HG03457 (cell line): ENCODE data around the gene MEA1.

Experiments used
- ATAC-seq: cut with Tn5 transposase; IDR thresholded peaks from one replicate; pipeline ENCODE4 v1.9.1; 2021; ENCODE audit warnings: moderate number of reproducible peaks; ENCODE audit not compliant: unreplicated experiment

MEA1 gene

GRCh38 chr6:42978487-42978838 is 35.3 kb downstream of the MEA1 start:
- no peak for ATAC-seq

GRCh38 chr6:42974919-42975505 is 38.7 kb downstream of the MEA1 start:
- no peak for ATAC-seq

- ATAC-seq = no peak
These were observed 39.8 kb downstream of the MEA1 start for GRCh38 chr6:42973926-42974325.

GRCh38 chr6:42971746-42972327 is 41.9 kb downstream of the MEA1 start:
- no peak for ATAC-seq

GRCh38 chr6:42970871-42971612 is 42.7 kb downstream of the MEA1 start:
- no peak for ATAC-seq

- no peak for ATAC-seq
These were observed 43.8 kb downstream of the MEA1 start for GRCh38 chr6:42969934-42970333.

- no peak for ATAC-seq
These were observed 44.3 kb downstream of the MEA1 start for GRCh38 chr6:42969431-42969830.

GRCh38 chr6:42968783-42969182 is 45.0 kb downstream of the MEA1 start:
- ATAC-seq = no peak

- ATAC-seq = no peak
These were observed 45.5 kb downstream of the MEA1 start for GRCh38 chr6:42968126-42968701.

GRCh38 chr6:42967228-42967627 is 46.5 kb downstream of the MEA1 start:
- no peak for ATAC-seq

GRCh38 chr6:42966571-42966970 is 47.2 kb downstream of the MEA1 start:
- ATAC-seq = no peak

GRCh38 chr6:42963855-42964605 is 49.7 kb downstream of the MEA1 start:
- ATAC-seq = no peak

GRCh38 chr6:42963179-42963854 is 50.4 kb downstream of the MEA1 start:
- ATAC-seq = no peak

GRCh38 chr6:42962502-42963178 is 51.1 kb downstream of the MEA1 start:
- no peak for ATAC-seq

- ATAC-seq = no peak
These were observed 51.6 kb downstream of the MEA1 start for GRCh38 chr6:42962096-42962495.
